Progenitor cell of endocrine pancreas (in vitro differentiated cells): Measurements from ENCODE around the gene PCLO. TPM values are rescaled to one million over a fixed set of nuclear protein-coding genes. Genes with fewer than 3 reads are reported as not detected.

Experiments used
- DNase-seq: peaks from one replicate; pipeline ENCODE4 v3.0.0; 2021; ENCODE audit warnings: low spot score; ENCODE audit not compliant: unreplicated experiment
- H3K27ac Mint-ChIP-seq: 2 replicates; pipeline ENCODE4 v1.8.0; 2021; ENCODE audit warnings: mild to moderate bottlenecking, moderate library complexity, mixed read lengths
- H3K27me3 Mint-ChIP-seq: 2 replicates; pipeline ENCODE4 v1.8.0; 2021; ENCODE audit warnings: mixed read lengths
- H3K36me3 Mint-ChIP-seq: 2 replicates; pipeline ENCODE4 v1.8.0; 2022; ENCODE audit warnings: mixed read lengths; ENCODE audit not compliant: insufficient read depth
- H3K4me1 Mint-ChIP-seq: 2 replicates; pipeline ENCODE4 v1.8.0; 2021; ENCODE audit warnings: low read depth, mixed read lengths
- H3K4me3 Mint-ChIP-seq: 2 replicates; pipeline ENCODE4 v1.8.0; 2021; ENCODE audit warnings: low read depth, mild to moderate bottlenecking, moderate library complexity, mixed read lengths
- H3K9me3 Mint-ChIP-seq: 2 replicates; pipeline ENCODE4 v1.8.0; 2021; ENCODE audit warnings: low read depth, mixed read lengths
- total RNA-seq: library from RNA; stranded (reverse); gene quantifications from 2 replicates; pipeline ENCODE4 v1.2.1, GENCODE V29; 2021
- TF ChIP-seq, protein P1 (sequence below): fragments of 200-600 bp; sonication (generic); IDR thresholded peaks from one replicate; pipeline ENCODE4 v1.5.0; 2021; ENCODE audit warnings: antibody characterized with exemption, mild to moderate bottlenecking; ENCODE audit not compliant: unreplicated experiment

The PCLO gene
- total RNA-seq, 1 donor from 2014 or later = 11.9 TPM

DNA sequence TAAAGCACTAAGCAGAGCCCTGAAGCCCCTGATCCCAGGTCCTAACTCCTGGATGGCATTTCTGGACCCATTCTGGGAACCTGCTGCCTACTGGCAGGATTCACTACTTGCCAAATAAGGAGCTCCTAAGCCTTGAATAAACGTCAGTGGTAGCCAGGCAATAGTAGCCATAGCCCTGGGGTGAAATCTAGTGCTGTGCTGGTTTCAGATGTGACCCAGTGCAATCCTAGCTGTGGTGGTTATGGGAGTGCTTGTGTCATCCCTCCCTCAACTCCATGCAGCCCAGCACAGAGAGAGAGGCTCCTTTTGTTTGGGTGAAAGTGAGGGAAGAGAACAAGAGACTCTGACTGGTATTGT is 43.7 kb downstream of the PCLO start:
- peaks cover 10% of the 10 kb centered on the region for H3K36me3 Mint-ChIP-seq
- peaks cover 13% of the 10 kb centered on the region for H3K9me3 Mint-ChIP-seq
- no peak overlapping the region for H3K4me3 Mint-ChIP-seq
- no peak overlapping the region for H3K27ac Mint-ChIP-seq
- H3K4me1 Mint-ChIP-seq = peaks cover 1% of the 10 kb centered on the region
- no peak for DNase-seq
- no peaks in the 10 kb centered on the region for H3K27me3 Mint-ChIP-seq
- TF ChIP-seq, protein P1, sequence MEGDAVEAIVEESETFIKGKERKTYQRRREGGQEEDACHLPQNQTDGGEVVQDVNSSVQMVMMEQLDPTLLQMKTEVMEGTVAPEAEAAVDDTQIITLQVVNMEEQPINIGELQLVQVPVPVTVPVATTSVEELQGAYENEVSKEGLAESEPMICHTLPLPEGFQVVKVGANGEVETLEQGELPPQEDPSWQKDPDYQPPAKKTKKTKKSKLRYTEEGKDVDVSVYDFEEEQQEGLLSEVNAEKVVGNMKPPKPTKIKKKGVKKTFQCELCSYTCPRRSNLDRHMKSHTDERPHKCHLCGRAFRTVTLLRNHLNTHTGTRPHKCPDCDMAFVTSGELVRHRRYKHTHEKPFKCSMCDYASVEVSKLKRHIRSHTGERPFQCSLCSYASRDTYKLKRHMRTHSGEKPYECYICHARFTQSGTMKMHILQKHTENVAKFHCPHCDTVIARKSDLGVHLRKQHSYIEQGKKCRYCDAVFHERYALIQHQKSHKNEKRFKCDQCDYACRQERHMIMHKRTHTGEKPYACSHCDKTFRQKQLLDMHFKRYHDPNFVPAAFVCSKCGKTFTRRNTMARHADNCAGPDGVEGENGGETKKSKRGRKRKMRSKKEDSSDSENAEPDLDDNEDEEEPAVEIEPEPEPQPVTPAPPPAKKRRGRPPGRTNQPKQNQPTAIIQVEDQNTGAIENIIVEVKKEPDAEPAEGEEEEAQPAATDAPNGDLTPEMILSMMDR = no peak

DNA sequence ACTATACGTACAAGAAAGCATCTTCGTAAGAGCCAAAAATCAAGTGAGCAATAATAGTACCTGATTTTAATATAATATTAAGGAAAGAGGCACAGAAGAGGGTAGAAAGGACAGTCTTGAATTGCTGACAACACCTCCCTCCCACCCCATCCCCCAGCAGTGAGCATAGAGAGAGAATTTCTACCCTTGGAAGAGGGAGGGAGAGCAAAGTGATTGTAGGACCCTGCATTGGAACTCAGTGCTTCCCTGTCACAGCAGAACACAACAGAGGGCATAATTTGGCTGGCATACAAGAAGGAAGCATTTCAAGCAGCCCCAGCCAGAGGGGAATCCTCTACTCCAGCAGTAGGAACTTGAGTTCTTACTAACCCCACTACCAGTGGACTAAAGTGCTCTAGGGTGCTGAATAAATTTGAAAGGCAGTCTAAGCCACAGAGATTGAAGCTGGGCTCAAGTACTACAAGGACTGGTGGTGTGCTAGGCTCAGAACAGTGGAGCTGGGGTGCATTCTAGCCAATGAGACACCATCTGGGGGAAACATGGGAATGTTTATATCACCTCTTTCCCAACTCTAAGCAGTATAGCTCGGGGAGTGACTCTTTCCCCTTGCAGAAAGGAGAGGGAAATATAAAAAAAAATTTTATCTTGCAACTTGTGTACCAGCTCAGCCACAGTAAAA is 44.2 kb downstream of the PCLO start:
- Mint-ChIP-seq H3K36me3 (peaks cover 9% of the 10 kb centered on the region), H3K27me3 (no peaks in the 10 kb centered on the region), H3K4me1 (peaks cover 1% of the 10 kb centered on the region), H3K27ac (no peak overlapping the region), H3K4me3 (no peak overlapping the region), H3K9me3 (peaks cover 13% of the 10 kb centered on the region)
- TF ChIP-seq, protein P1 = no peak
- DNase-seq = no peak

DNA sequence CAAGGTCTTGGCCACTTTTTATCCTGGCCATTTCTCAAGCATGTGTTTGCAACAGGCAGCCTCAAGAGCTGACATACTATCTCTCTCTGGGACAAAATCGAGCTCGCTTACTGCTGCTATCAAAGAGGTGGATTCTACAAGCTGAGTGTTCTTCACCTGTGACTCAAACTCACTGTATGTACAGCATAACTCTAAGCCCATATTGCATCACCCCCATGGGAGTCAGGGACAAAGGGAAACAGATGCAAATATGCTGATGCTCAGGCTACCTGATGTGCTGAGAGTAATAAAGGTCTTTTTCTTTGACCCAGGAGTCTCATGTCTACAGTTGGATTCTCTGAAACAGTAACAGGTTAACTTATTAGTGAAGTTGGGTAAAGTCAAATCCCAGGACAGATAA is 45.2 kb downstream of the PCLO start:
- no peak for DNase-seq
- H3K4me1 Mint-ChIP-seq = peaks cover 1% of the 10 kb centered on the region
- H3K27ac Mint-ChIP-seq = no peak overlapping the region
- peaks cover 8% of the 10 kb centered on the region for H3K36me3 Mint-ChIP-seq
- H3K9me3 Mint-ChIP-seq = peaks cover 10% of the 10 kb centered on the region
- TF ChIP-seq, protein P1 = no peak
- no peak overlapping the region for H3K4me3 Mint-ChIP-seq
- no peaks in the 10 kb centered on the region for H3K27me3 Mint-ChIP-seq

DNA sequence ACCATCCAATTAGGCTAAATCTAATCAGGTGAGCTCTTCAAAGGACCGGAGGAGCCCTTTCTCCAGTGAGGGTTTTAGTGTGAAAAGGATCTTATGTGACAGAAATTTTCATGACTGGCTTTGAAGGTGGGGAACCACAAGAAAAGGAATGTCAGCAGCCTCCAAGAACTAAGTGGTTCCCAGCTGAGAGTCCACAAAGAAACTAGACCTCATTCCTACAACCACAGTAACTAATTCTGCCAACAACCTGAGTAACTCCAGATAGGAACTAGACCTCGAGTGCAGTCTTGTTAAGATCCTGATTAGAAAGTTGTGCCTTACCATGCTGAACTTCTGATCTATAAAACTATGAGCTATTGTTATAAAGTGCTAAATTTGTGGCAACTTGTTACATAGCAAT is 51.3 kb downstream of the PCLO start:
- Mint-ChIP-seq H3K27ac (no peak overlapping the region), H3K9me3 (no peaks in the 10 kb centered on the region), H3K4me1 (peaks cover 3% of the 10 kb centered on the region), H3K27me3 (no peaks in the 10 kb centered on the region), H3K36me3 (no peaks in the 10 kb centered on the region), H3K4me3 (no peak overlapping the region)
- no peak for DNase-seq
- TF ChIP-seq, protein P1 = no peak

DNA sequence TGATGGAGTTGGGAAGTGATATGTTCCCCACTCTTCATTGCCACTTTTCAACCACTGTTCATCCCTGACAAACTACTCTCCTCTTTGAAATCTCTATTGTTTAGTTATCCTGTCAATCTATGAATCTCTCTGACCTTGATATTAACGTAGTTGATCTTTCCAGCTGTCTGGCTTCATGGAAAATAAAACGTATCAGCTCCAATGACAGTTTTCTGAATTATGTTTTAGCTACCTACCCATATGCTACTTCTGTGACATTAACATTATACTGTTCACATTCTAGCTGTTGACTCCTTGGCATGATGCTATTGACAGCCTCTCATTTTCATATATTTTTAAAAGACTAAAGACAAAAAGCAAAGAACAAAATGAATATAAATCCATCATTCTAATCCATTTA is 53.3 kb downstream of the PCLO start:
- H3K9me3 Mint-ChIP-seq = no peaks in the 10 kb centered on the region
- no peak for DNase-seq
- H3K4me1 Mint-ChIP-seq = peaks cover 3% of the 10 kb centered on the region
- no peak overlapping the region for H3K4me3 Mint-ChIP-seq
- no peaks in the 10 kb centered on the region for H3K27me3 Mint-ChIP-seq
- no peak overlapping the region for H3K27ac Mint-ChIP-seq
- H3K36me3 Mint-ChIP-seq = no peaks in the 10 kb centered on the region
- TF ChIP-seq, protein P1 = no peak
